HG02884 (cell line): ENCODE data around the gene ACACA.

ENCODE experiments used
- ATAC-seq: cut with Tn5 transposase; IDR thresholded peaks from one replicate; pipeline ENCODE4 v1.9.1; 2021; ENCODE audit warnings: mild to moderate bottlenecking, moderate library complexity; ENCODE audit not compliant: unreplicated experiment

Gene ACACA

GRCh38 chr17:37109731-37110710, 296.6 kb downstream of the ACACA start:
- no peak for ATAC-seq

DNA sequence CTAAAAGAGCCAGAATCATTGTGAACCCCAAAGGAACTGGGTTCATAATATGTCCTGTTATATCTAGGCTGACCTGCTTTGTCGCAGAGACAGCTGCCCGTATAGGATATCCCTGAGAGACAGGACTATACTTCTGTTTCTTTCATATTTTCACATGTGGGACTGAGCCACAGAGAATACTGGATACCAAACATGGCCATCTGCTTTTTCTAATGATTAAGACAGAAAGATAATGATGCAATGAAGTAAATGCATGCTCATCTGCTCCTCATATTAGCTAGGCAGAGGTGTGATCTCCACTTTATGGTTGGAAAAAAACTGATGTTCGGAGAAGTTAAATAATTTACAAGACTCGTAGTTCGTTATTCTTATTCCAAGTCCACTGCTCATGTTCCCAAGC, 297.5 kb downstream of the ACACA start:
- ATAC-seq = no peak

DNA sequence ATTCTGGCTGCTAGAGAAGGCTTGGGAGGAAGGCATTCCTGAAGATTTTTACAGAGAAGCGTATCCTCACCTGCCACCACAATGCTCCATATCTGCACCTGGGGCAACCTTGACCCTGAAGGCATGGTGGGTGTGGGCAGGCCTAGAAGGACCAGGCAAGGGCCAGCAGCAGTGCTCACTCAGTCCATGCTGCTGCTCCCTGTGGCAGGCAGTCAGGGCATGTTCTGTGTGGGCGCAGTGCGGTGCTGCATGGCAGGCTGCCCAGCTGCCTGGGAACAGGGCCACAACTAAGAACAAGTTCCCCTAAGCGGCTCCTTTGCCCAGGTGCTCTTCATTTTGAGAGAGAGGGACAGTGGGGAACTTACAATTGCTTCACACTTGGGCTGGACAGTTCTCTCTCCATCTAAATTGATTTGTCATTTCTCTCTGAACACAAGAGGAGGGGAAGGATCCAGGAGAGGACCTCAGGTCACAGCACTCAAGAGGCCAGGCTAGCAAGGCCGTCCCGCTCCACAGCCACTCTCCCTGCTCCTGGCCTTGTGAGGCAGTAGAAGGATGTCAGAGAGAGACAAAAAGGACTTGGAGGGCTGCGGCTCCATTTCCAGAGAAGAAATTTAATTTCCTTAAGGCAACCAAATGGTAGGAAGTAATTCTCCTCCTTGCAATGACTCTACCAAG, 299.1 kb downstream of the ACACA start:
- ATAC-seq = no peak

GRCh38 chr17:37106049-37106448, 300.6 kb downstream of the ACACA start:
- ATAC-seq = no peak

- ATAC-seq = no peak
Measured at GRCh38 chr17:37103231-37103630, 303.4 kb downstream of the ACACA start.

- no peak for ATAC-seq
Measured at GRCh38 chr17:37101306-37101705, 305.3 kb downstream of the ACACA start.

- no peak for ATAC-seq
Measured at GRCh38 chr17:37100231-37100630, 306.4 kb downstream of the ACACA start.

DNA sequence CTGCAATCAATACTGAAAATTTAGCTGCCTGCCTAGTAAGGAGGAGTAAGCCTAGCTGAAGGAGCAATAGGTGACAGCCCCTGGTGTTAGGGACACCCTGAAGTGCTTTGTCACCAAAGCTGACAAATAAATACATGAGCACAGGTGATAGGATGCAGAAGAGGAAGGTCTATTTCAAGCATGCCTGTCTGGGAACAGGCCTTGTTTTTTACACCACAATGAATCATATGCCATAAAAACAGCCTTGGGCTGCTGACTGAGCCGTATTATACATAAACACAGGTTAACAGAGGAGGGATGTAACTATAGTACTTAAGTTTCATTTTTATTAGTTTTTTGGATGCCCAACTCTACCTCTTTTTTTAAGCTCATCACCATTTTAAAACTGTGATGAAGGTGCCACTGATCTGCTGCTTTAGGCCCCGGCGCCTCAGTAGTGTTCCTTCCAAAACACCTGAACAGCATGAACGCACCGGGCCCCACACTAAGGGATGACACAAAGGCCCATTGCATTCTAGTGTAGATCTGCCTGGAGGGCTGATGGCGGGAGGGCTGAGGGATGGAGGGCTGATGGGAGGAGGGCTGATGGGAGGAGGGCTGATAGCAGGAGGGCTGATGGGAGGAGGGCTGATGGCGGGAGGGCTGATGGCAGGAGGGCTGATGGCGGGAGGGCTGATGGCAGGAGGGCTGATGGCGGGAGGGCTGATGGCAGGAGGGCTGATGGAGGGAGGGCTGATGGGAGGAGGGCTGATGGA, 307.5 kb downstream of the ACACA start:
- ATAC-seq = no peak

DNA sequence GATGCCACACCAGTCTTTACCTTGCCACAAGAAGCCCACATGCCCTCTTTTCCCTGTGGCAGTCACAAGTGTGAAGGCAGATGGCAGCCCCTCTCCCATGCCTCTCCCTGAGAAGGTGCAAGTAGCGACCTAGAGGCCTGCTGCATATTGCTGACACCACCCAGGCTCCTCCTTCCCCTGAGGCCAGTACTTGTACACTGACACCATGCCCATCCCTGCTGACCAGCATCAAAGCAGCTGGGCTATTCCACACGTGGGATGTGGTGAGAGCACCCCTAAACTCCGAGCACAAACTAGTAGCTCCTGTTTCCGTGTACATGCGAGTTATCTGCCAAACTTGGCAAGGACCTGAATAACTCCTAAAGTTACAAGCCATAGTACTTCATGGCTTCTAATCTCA, 308.5 kb downstream of the ACACA start:
- ATAC-seq = no peak

GRCh38 chr17:37097154-37097553, 309.5 kb downstream of the ACACA start:
- ATAC-seq = no peak

DNA sequence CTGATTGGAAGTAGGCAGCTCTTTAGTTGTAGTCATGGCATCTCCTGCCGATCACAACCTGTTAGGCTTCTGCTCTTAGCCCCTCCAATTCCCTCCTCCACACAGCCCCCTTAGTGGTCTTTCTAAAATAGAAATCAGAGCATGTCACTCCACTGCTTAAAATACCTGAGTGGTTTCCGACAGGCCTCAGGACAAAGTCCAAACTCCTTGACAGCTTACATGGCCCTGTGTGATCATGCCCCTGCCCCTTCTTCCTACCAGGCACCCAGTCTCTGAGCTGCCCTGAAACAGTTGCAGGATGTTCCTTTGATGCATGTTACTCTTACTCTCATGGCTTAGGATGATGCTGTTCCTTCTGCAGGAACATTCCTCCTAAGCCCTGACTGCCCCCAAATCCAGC, 310.6 kb downstream of the ACACA start:
- no peak for ATAC-seq

DNA sequence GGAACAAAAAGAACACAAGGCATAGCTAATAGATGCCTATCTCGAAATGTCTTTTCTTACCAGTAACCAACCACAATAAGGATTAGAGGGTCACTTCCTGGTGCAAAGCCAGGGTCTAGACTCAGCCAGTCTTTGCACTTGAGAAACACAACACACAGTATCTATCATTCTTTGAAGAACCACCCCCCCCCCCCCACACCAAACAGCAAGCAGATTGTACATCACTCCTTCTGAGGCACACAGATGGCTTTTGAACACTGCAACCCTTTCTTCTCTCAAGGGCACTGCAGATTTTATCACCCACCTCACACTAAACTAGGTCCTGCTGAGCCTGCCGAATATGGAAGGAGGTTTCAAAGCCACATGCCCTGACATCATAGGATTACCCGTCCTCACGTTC, 312.2 kb downstream of the ACACA start:
- ATAC-seq = no peak

DNA sequence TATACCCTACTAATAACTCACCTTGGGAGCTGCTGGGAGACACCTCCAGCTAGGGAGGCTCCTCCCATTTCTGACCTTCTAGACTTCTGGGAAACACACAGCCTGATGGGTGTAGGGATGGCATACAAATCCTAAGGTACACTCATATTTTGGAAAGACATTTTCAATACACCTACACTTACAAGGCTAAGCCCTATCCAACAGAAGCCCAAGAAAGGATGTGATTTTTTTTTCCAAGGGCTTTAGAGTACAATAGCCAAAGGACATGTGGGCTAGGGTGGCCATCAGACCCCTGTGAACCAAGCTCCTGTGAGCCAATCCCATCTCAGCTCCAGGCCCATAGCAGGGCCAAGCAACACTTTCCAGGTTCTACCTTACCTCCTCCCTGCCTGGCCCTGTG, 313.9 kb downstream of the ACACA start:
- ATAC-seq = no peak

- ATAC-seq = no peak
Measured at GRCh38 chr17:37092071-37092470, 314.6 kb downstream of the ACACA start.

- ATAC-seq = no peak
Measured at GRCh38 chr17:37090941-37091340, 315.7 kb downstream of the ACACA start.

- ATAC-seq = no peak
Measured at GRCh38 chr17:37089956-37090355, 316.7 kb downstream of the ACACA start.

GRCh38 chr17:37088913-37089312, 317.7 kb downstream of the ACACA start:
- no peak for ATAC-seq

- ATAC-seq = no peak
Measured at GRCh38 chr17:37088459-37088858, 318.2 kb downstream of the ACACA start.

- ATAC-seq = no peak
Measured at GRCh38 chr17:37087683-37088082, 319.0 kb downstream of the ACACA start.

GRCh38 chr17:37086948-37087347, 319.7 kb downstream of the ACACA start:
- no peak for ATAC-seq

DNA sequence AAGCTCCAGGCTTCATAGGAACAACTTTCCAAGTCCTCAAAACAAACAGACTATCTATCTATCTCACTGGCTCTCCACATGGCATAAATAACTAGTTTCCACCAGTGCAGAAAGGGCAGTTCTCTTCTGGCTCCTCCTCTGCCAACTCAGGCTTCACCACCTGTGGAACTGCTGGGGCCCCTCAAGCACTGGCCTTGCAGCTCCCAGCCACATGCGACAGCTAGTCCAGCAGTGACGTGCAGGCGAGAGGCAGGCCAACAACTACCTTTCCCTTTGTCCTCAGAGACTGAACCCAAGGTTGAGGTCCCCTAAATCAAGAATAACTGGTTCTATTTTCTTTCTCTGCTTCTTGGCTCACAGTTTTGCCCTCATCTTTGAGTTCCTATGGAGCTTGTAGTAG, 320.3 kb downstream of the ACACA start:
- no peak for ATAC-seq
